Activated CD4-positive, CD25-positive, alpha-beta regulatory T cell treated with anti-CD3 and anti-CD28 coated beads, Interleukin-2, amount 50 U/mL, for 24 hours (primary cell): ENCODE data around the gene COQ9.
"Not testable (repeated sequence)": the region's sequence is repeated elsewhere in the genome, so short reads cannot be mapped to it uniquely, and the experiment has no call there.

Source experiments
- ATAC-seq, 2 donors: fragments of 150-1000 bp; cut with Tn5 transposase; one replicate each; pipeline ENCODE4 v1.10.0; 2021; ENCODE audit warnings: mild to moderate bottlenecking in 1 of 2, moderate library complexity in 1 of 2

COQ9 gene

DNA sequence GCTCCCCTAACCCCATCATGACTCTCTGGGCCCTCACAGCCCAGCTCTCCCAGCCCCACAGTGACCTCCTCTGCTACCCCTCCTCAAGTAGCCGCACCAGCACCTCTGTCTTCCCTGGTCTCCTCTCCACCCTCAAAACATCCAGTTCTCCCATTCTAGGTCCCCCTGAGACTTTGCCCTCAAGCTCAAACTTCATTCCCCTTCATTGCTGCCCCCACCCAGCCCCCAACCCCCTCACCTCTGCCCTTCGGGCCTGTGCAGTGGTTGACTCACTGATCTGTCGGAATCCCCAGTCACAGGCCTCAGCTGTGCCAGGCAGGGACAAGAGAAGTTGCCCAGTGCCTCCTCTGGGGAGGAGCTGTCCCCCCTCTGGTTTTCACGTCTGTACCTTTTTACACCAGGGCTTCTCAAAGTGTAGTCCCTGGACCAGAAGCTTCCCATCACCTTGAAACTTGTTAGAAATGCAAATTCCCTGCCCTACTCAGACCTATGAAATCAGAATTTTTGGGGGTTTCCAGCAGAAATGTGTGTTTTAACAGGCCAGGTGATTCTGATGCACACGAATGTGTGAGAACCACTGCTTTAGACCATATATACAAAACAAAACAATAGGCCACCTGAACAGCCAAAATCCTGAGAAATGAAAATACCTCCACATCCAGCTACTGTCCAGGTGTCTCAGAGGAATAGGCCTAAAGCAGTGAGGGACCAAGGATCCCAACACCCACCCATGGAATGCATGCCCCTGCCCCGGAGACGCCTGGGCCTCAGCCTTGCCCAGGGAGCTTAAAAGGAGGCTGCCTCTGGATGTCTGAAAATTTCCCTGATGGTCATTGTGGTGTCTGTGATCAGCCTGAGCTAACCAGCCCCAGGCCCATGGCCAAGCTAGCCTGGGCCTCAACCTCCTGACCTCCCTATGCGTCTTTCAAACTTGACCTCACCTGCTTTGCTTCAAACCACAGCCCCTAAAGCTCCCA lies 39.9 kb downstream of the COQ9 start:
- ATAC-seq: no peak

DNA sequence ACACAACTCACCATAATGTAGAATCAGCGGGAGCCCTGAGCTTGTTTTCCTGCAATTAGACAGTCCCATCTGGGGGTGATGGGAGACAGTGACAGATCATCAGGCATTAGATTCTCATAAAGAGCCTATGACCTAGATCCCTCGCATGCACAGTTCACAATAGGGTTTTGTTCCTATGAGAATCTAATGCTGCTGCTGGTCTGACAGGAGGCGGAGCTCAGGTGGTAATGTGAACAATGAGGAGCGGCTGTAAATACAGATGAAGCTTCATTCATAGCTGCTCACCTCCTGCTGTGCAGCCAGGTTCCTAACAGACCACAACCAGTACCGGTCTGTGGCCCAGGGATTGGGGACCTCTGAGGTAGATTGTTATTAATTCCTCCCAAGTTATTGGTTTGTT lies 42.0 kb downstream of the COQ9 start:
- no peak for ATAC-seq

DNA sequence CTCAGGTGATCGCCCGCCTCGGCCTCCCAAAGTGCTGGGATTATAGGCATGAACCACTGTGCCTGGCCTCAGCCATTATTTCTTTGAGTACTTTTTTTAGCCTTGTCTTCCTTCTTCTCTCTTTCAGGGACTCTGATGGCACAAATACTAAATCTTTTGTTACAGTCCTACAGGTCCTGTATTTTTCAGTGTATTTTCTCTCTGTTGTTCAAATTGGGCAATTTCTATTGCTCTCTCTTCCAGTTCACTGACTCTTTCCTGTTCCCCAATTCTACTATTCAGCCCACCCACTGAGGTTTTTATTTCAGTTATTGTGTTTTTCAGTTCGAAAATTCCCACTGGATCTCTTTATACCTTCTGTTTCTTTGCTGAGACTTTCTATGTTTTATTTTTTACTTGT lies 46.5 kb downstream of the COQ9 start:
- ATAC-seq: no peak

DNA sequence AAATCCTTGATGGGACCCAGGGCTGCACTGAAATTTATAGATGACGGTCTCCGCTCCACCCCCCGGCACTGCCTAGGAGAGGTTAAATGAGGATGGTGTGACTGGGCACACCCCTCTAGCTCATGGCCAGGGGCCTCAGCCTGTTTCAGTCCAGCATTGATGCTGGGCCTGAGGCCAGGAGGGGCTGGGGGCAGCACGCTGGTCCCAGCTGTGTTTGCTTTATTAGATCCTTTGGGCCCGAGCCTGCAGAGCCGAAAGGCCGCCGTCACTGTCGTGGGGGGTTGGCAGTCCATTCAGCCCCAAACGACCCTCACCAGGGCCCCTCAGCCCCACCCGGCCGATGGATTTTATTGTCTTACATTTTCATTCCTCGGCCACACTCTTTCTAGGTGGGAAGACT lies 49.8 kb downstream of the COQ9 start:
- ATAC-seq: no peak

DNA sequence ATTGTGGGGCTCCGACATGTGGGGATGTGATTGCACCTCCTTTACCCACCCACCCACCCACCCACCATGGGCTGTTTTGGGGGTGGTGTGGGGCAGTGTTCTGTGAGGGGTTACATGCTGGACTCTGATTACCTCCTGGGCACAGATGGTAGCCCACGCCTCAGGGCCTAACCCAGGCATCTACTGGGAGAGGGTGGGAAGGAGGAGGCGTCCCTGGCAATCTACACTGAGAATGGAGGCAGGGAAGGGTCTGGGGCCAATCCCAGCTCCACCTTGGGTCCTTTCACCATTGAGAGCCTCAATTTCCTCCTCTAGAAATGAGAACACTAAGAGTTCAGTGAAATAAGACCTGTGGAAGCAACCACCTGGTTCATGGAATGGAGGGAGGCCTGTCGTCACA lies 50.8 kb downstream of the COQ9 start:
- no peak for ATAC-seq

DNA sequence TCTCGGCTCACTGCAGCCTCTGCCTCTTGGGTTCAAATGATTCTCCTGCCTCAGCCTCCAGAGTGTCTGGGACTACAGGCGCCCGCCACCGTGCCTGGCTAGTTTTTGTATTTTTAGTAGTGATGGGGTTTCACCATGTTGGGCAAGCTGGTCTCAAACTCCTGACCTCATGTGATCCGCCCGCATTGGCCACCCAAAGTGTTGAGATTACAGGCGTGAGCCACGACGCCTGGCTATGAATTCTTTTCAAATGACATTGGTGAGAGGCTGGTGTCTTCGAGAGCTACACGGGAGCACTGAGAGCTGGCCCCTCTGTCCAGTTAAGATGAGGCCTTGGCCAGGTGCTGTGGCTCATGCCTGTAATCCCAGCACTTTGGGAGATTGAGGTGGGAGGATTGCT lies 52.7 kb downstream of the COQ9 start:
- ATAC-seq: not testable (repeated sequence)

DNA sequence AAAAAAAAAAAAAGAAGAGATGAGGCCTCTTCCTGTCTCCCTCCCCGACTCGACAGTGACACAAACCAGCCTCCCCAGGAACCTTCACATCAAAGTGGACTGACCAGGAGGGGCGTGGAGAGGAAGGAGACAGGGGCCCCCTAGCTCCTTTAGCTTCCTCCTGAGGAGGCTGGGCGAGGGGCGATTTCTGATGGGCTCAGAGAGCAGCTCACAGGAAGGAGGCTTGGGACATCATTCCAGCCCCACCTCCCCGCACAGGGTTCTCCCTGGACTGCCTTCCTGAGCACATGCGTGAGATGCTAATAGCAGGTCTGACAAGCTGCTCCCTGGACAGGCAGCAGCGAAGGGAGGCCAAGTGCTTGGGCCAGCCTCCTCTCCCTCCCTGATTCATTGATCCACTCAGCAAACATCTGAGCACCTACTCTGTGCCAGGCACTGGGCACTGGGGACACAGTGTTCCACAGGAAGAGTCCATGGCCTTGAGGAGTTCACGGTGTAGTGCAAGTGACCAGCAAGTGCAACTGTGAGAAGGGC lies 53.4 kb downstream of the COQ9 start:
- no peak for ATAC-seq

DNA sequence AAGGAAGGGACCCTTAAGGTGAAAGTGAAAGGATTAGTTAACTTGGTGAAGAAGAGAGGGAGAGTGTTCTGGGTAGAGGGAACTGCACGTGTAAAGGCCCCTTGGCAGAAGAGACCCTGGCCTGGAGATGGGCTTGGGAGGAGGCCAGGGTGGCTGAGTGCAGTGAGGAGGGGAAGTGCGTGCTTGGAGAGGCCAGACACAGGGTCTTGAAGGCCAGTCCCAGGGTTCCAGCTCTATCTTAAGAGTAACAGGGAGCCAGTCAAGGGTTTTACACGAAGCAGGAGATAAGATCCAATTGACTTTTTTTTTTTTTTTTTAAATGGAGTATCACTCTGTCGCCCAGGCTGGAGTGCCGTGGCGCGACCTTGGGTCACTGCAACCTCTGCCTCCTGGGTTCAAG lies 54.2 kb downstream of the COQ9 start:
- ATAC-seq: no peak

DNA sequence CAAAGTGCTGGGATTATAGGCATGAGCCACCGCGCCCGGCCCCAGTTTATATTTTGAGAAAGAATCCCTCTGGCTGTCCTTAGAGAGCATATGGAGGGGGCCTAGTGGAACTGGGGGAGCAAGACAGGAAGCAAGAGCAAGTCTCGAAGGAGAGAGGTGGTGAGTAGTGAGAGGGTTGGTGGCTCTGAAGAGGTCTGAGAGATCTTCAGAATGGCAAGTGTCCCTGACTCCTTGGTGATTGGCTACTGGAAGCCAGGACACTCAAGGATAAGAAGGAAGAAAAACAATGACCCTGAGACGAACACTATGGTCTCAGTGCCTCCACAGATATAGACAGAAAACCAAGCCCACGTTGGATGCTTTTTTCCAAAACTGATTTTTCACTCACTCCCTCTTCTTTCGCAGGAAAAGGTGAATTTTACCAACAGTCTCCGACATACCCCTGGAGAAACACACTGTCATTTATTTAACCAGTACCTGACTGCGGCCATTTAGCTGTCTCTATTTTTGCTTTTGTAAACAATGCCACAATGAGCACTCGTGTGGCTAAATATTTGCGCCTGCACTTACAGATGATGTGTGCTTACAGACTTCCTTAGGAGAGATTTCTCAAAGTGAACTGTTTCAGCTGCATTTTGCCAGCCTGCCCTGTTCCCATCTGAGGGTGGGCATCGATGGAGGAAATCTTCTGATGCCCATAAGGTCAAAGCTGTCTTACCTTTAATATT lies 54.9 kb downstream of the COQ9 start:
- no peak for ATAC-seq

DNA sequence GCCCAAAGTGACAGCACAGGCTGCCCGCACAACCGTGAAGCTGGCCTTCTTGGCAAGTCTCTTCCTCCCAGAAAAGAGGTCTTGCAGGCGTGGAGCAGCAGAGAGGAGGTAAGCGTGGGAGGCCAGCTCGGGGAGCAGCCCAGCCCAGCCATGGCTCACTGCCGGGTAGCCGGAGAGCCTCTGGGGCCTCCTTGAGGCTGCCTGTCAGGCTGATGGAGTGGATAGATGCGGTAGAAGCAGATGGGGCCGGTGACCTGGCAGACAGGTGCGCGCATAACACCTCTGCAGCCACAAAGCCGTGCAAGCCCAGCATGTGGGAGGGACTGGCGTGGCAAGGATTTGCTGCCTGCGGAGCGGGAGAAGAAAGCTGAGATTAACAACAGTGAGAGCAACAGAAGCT lies 56.1 kb downstream of the COQ9 start:
- no peak for ATAC-seq

DNA sequence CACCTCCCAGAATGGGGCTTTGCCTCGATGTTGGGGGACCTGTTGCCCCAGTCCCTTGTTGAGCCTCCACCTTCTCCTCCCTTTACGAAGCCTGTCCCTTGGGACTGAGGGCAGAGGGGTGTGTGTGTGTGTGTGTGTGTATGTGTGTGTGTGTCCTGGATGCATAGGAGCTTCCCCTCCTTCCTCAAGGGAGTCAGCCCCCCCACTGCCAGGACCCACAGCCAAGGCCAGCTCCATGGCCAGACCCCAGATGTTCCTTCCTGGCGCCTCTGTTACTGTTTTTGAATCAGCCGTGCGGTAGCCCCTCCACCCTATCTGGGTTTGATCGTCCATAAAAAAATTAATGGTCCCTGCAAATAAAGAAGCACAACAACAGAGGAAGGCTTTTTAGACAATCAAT lies 56.7 kb downstream of the COQ9 start:
- ATAC-seq: no peak

DNA sequence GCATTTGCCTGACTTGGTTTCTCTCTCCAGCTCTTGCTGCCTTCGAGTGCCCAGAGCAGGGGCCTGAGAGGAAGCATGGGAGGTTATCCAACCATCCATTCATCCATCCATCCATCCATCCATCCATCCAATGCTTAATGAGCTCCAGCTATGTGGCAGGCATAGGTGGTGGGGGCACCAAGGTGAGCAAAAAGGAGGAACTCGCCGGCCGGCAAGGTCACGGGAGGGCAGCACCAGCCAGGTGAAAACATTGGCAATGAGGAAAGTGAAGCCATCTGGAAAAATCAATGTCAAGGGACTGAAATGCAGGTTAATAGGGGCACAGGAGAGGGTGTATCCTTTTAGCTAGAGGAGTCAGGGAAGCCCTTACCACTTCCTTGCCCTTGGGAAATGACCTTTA lies 57.2 kb downstream of the COQ9 start:
- ATAC-seq: no peak

DNA sequence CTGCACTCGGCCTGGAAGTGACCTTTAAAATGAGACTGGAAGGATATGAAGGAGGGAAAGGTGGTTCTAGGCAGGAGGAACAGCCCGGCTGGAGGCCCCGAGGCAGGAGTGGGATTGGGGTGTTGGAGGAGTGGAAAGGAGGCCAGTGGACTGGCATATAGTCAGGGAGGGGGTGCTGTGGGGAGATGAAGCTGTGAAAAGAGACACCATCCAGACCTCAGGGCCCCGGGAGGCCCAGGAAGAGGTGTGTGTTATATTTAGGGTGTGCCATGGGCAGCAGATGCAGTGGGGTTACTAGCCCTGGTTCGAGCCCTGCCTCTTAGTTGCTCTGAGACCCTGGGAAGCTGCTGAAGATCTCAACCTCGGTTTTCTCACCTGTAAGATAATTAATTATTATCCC lies 57.9 kb downstream of the COQ9 start:
- ATAC-seq: no peak

DNA sequence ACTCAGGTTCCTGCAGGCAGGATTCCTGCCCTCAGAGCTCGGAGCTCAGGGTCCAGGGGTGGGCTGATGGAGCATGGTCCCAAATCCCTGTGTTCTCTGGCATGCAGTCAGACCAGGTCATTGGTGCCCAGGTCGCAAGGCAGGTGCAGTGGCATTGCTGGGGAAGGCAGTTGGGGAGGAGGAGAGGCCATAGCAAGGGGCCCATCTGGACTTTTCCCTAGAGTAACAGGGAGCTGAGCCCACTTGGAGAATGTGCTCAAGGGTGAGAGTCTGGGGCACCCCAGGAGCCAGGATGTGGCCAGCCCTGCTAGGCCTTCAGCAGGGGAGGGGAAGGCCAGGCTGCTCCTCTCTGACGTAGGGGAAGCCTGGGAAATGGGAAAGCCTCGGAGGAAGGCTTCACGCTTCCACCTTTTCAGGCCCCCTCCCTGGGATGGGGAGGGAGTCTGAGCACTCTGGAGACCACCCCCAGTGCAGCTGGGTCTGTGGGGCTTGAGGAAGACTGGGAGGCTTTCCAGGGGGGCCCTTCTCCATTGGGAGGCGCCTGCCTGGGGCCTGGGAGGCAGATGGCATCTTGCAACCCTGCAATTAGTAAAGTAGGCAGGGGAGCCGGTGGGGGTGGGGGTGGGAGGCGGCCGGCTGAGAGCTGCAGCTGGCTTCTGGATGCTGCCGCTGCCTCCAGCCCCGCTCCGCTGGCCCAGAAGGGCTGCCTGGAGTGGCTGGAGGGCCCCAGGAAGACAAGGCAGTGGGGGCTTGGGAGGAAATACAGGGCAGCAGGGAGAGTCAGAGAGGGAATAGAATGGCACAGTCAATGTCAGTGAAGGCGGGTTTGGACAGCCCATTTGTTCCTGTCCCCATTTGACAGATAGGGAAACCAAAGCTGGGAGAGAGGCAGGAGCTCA lies 60.1 kb downstream of the COQ9 start:
- ATAC-seq: no peak

DNA sequence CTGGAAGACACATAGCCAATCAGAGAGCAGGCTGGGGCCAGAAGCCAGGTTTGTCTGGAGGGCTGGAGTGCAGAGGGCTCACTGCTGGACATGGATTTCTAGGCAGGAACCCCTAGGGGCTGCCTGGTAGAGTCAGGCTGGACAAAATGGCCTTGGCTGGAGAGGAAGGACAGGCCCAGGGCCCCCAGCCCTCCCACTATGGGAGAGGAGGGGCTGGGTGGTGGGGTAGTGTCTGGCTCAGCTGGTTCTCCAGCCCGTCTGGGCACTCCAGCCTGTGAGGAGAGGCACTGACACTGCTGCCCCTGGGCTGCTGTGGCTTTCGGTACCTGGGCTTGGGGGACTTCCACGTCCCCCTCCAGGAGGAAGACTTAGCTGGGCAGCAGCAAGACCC lies 60.8 kb downstream of the COQ9 start:
- no peak for ATAC-seq

DNA sequence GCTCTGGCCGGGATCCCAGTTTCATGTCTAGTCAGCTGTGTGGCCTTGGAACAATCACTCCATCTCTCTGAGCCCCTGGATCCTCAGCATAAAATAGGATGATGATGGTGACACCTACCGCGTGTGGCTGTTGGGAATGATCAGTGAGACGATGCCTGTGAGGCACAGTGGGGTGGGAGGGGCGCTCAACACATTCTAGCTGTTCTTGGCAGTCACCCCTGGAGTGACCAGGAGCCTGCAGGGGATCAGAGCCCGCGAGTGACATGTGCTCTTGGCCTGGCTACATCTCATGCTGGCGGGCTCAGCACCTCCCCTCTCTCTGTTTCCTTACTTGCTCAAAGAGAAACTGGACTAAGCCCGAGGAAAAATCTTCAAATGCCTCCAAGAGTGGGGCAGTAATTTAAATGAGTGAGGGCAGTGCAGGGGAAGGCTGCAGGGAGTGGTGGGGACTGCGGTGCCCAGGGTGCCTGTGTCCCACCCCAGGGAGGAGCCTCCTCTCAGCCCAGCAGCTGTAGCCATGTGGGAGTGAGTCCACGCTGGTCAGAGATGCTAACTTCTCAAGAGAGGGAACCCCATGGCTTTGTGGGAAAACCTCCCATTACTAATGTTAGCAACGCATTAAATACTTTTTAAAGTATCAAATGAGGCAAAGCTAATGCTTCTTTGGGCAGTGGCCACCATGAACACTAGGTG lies 62.1 kb downstream of the COQ9 start:
- ATAC-seq: no peak

DNA sequence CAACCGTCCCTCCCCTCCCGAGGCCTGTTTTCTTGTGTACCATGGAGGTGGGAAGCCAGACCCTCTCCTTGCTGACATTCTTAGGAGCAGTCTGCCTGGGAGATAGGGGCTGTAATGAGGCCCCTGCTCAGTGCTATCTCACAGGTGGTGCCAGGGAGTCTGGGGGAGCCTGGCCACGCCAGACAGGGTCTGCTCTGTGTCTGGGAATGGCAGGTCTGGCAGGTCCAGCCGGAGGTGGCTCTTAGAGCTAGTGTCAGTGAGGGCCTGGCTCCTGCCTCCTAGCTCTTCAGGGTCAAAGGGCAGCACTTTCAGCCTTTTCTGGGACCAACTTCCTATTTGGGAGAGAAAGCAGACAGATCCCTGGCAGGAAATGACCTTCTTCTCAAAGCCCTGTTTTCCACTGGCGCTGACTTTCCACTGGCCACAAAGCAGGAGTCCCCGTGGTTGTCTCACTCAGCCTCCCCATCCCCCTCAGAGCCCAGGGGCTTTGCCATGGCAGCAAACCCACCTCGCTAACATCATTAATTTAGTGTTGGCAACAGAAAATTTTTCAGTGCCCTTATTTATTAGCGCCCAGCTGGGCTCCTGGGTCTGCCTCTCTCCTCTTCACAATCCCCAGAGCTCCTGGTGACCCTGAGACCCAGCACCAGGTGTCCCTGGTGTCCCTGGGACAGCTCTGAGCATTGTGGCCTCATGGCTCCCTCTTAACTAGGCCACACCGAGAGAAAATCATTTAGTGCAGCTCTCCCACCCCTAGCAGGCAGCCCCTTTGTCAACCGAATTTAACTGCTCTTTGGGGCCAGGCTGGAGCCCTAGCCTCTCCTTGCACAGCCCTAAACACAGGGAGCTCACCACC lies 63.0 kb downstream of the COQ9 start:
- ATAC-seq: no peak
